Erythroblast (primary cell): Measurements from ENCODE around the gene RGS16.

Source experiments
- GATA1 ChIP-seq: IDR thresholded peaks from 2 replicates; pipeline ENCODE4 v1.6.1; 2011; ENCODE audit warnings: low read depth, mild to moderate bottlenecking, control low read depth, low read length, moderate library complexity
- POLR2A ChIP-seq: IDR thresholded peaks from 2 replicates; pipeline ENCODE4 v1.6.1; 2011; ENCODE audit warnings: mild to moderate bottlenecking, low read length

DNA sequence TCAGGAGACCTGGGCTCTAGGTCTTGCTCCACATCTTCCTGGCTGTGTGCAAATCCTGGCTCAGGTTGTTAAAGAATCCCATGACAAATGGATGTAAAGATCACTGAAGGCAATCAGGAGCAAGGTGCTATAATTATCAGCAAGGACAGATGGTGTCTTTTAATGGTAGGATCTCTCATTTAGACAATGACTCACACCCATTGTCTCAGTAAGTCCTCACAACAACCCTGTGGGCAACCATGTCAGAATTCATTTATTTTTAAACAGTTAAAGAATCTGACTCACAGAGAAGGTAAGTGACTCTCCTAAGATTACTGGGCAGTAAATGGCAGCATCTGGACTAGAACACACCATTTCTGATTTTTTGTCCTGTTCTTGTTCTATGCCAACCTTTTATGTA, 47.9 kb downstream of the RGS16 start:
- TF ChIP-seq POLR2A (no peak), GATA1 (no peak)
